GM19467 (cell line): ENCODE data around the gene RAMP2.
"Not testable (repeated sequence)": the region's sequence is repeated elsewhere in the genome, so short reads cannot be mapped to it uniquely, and the experiment has no call there.

Experiments
- ATAC-seq: cut with Tn5 transposase; IDR thresholded peaks from one replicate; pipeline ENCODE4 v1.9.1; 2021; ENCODE audit warnings: mild to moderate bottlenecking, moderate library complexity; ENCODE audit not compliant: unreplicated experiment

Gene RAMP2

GRCh38 chr17:42760652-42761581 is at the start of gene RAMP2:
Gene RAMP2, plus strand, starts transcription at chr17:42761227. Its CDS starts 35 bp downstream, at chr17:42761262.
- no peak for ATAC-seq

- no peak for ATAC-seq
Measured at GRCh38 chr17:42720996-42721583, 39.9 kb upstream of the RAMP2 start.

- ATAC-seq, result no peak
Measured at GRCh38 chr17:42723636-42724035, 37.4 kb upstream of the RAMP2 start.

GRCh38 chr17:42725143-42725542 is 35.9 kb upstream of the RAMP2 start:
- no peak for ATAC-seq

GRCh38 chr17:42740699-42741098 is 20.3 kb upstream of the RAMP2 start:
- no peak for ATAC-seq

GRCh38 chr17:42742916-42743315 is 18.1 kb upstream of the RAMP2 start:
- not testable (repeated sequence) for ATAC-seq

GRCh38 chr17:42743595-42744282 is 17.3 kb upstream of the RAMP2 start:
- no peak for ATAC-seq

GRCh38 chr17:42744283-42744805 is 16.7 kb upstream of the RAMP2 start:
- ATAC-seq, result peak; percentile 36

- peak; percentile 74 for ATAC-seq
Measured at GRCh38 chr17:42744806-42745617, 16.0 kb upstream of the RAMP2 start, which contains the start of gene EZH1. Gene EZH1, minus strand, starts transcription at chr17:42745040. Its CDS starts 16,099 bp downstream, at chr17:42728941.

- no peak for ATAC-seq
Measured at GRCh38 chr17:42748202-42748907, 12.7 kb upstream of the RAMP2 start.

- ATAC-seq, result no peak
Measured at GRCh38 chr17:42748908-42749798, 11.9 kb upstream of the RAMP2 start.

- ATAC-seq, result no peak
Measured at GRCh38 chr17:42750739-42751344, 10.2 kb upstream of the RAMP2 start.

GRCh38 chr17:42751628-42752027 is 9.4 kb upstream of the RAMP2 start:
- no peak for ATAC-seq

GRCh38 chr17:42754782-42755181 is 6.2 kb upstream of the RAMP2 start:
- no peak for ATAC-seq

GRCh38 chr17:42759982-42760651 is 910 bp upstream of the RAMP2 start:
- no peak for ATAC-seq

- ATAC-seq, result no peak
Measured at GRCh38 chr17:42761638-42762037, 611 bp downstream of the RAMP2 start.

GRCh38 chr17:42766124-42766523 is 5.1 kb downstream of the RAMP2 start:
- ATAC-seq, result no peak

- no peak for ATAC-seq
Measured at GRCh38 chr17:42767512-42767911, 6.5 kb downstream of the RAMP2 start.
